ENCODE results near the gene MAGEF1.

MAGEF1 gene

DNA sequence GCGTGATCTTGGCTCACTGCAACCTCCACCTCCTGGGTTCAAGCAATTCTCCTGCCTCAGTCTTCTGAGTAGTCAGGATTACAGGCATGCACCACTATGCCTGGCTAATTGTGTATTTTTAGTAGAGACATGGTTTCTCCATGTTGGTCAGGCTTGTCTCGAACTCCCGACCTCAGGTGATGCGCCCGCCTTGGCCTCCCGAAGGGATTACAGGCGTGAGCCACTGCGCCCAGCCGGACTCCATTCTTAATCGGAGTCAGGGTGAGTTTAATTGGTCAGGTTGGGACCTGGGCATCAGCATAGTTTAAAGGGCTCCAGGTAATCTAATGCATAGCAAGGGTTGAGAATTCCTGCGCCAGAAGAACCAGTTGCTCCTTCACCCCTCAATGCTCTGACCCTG is 29.2 kb downstream of the MAGEF1 start:
- Histone ChIP-seq H3K4me1 (ENCODE audit: insufficient read depth, low read length) (peaks cover 14% of the 10 kb centered on the region; the same call in 1 of the 2 replicates), H3K9me3 (ENCODE audit: control insufficient read depth, insufficient read depth, low read length) (no peaks in the 10 kb centered on the region; the same call in 1 of the 2 replicates), H3K9ac (ENCODE audit: low read depth, low read length) (no peak overlapping the region), H3K36me3 (ENCODE audit: insufficient read depth, low read length) (no peaks in the 10 kb centered on the region)

DNA sequence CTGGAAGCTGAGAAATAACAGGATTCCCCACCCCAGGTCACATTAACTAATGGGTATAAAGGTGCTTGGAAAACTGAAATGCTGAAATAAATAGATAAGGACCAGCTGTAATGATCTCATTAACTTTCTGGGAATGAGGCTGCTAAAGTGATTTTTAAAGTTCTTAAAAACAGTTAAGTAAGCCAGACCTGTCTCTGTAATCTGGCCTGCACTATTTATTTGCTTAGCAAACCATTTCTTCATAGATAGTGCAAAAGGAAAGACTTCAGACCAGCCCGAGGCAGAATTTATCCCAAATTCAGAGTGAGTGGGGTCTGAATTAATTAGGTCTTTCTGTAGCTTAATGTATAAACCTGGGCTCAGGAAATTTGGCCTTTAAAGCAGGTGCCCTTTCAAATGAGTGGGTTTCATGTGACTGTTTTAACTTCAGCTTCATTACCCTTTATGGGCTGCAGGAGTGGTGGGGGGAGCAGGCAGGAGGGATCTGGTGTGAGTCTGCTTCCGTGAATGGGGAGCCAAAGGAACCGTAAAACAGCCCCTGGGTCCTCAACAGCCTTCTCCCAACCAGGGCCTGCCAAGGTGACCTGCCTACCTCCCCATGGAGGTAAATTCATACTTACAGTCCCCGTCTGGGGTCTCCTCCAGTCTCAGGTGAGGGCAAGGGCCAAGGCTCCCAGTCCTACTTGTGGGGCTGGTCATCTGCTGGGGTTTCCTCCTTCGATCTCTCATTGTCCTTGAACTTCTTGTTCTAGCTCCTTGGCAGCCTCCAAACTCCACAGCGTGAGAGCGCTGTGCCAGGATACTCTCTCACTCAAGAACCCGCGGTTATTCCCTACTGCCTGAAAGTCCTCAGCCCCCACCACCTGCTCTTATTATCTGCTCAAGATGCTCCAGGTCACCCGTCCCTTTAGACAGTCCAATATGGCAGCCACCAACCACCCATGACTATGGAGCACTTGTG is 31.2 kb downstream of the MAGEF1 start:
- no peak overlapping the region for H3K9ac ChIP-seq (ENCODE audit: low read depth, low read length)
- no peaks in the 10 kb centered on the region; the same call in 1 of the 2 replicates for H3K9me3 ChIP-seq (ENCODE audit: control insufficient read depth, insufficient read depth, low read length)
- H3K36me3 ChIP-seq (ENCODE audit: insufficient read depth, low read length) = no peaks in the 10 kb centered on the region
- H3K4me1 ChIP-seq (ENCODE audit: insufficient read depth, low read length) = peaks cover 14% of the 10 kb centered on the region; the same call in 1 of the 2 replicates

DNA sequence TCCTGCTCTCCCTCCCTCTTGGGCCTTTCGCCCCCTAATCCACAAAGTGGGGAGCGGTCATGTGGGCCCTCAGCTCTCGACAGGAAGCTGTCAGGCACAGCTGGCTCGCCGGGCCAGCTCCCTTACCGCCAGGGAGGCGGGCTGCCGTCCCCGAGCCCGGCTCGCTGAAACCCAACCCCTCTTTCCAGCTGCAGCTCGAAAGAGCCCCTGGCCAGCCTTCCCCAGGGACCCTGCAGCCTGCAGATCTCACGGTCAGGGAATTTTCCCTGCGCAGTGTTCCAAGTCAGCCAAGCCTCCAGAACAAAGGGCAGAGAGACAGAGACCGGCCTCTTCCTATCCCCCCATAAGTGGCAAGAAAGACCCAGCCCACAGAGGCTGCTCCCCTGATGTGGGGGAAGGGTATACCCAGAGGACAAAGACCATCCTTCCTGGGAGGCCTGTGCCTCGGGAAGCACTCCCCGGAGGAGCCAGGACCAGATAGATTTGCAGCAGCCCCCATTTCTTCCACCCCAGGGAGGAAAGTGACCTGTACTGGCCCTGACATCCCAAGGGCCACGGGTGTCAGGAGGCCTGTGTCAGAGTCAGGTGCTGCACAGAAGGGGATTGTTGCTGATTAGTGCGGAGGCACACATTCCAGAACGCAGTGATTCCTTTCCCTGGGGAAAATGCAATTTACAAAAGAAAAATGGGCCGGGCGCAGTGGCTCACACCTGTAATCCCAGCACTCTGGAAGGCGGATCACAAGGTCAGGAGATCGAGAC is 32.6 kb downstream of the MAGEF1 start:
- Histone ChIP-seq H3K9ac (ENCODE audit: low read depth, low read length) (no peak overlapping the region; the same call in 1 of the 2 replicates), H3K36me3 (ENCODE audit: insufficient read depth, low read length) (no peaks in the 10 kb centered on the region), H3K9me3 (ENCODE audit: control insufficient read depth, insufficient read depth, low read length) (no peaks in the 10 kb centered on the region; the same call in 1 of the 2 replicates), H3K4me1 (ENCODE audit: insufficient read depth, low read length) (peaks cover 9% of the 10 kb centered on the region; the same call in 1 of the 2 replicates)

DNA sequence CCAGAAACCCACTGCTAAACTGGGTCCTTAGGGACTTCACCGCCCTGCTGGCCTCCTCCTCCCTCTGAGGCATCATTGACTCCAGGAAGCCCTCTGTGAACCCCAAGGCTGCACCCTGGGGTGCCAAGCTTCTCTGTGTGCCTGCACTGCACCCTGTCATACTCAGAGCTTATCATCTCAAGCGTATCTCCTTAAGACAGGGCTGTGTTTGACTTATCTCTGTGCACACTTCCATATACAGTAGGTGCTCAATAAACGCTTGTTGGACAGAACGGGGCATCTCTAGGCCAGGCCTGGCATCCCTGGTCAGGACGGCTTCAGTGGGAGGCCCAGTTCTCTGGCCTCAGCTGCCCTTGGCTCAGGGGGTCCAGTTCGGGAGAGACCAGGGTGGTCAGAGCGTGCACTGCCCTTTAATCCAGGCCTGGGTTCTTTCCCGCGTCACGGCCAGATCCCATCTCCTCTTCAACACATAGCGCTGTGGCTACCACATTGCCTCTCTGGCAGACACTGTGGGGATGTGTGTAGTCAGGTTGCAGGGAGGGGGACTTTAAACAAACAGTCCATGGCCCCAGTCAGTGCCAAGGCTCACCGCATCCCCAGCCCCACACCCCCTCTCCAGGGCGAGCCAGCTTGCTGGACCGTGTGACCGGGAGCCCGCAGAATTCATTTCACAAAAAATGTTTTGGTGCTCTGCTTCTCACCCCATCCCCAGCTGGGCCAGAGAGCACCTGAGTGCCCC is 33.4 kb downstream of the MAGEF1 start:
- Histone ChIP-seq H3K4me1 (ENCODE audit: insufficient read depth, low read length) (peaks cover 9% of the 10 kb centered on the region; the same call in 1 of the 2 replicates), H3K9ac (ENCODE audit: low read depth, low read length) (no peak overlapping the region)

DNA sequence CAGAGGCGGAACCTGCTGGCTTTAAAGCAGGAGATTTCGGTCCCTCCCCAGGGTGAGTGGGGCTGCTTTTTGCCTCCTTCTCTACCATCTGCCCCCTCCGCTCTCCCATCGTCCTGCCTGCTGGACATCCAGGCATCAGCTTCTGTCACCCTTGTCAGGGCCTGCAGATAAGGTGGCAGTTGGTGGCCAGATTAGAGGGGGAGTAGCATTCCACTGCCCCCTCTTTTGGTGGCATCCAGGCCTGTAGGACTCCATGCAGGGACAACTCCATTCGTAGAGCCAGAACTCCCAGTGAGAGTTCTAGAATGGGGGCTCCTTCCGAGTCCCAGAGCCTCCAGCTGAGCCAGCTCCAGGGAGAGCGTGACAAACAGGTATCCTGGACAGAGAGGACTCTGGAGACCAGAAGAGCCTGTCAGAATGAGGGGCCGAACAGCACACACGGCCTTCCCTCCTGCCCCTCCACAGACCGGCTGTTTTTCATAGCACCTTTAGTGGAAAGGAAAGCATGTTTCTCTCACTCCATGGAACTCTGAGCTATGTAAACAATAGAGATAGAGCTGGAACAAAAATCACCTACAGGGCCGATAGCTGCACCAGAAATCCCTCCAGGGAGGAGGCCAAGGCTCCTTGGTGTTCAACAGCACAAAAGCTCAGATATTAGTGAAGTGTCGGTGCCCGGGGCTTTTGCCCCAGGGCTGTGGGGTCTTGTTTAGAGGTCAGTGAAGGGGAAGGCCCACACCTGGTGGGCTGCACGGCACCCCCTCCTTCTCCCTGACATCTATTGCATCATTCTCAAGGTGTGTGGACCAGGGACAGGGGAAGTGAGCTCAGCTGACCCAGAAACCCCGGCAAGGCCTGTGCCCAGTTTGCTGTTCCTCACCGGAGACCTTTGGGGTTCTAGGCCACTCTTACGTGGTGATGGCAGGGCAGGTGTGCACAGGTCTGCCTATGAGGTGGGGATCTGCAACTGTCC is 34.2 kb downstream of the MAGEF1 start:
- Histone ChIP-seq H3K4me1 (ENCODE audit: insufficient read depth, low read length) (peaks cover 9% of the 10 kb centered on the region; the same call in 1 of the 2 replicates), H3K9ac (ENCODE audit: low read depth, low read length) (no peak overlapping the region), H3K36me3 (ENCODE audit: insufficient read depth, low read length) (no peaks in the 10 kb centered on the region), H3K9me3 (ENCODE audit: control insufficient read depth, insufficient read depth, low read length) (no peaks in the 10 kb centered on the region)

More for the DNA sequence above, 33.4 kb downstream of the MAGEF1 start:
- H3K9me3 ChIP-seq (ENCODE audit: control insufficient read depth, insufficient read depth, low read length) = no peaks in the 10 kb centered on the region
- H3K36me3 ChIP-seq (ENCODE audit: insufficient read depth, low read length) = no peaks in the 10 kb centered on the region

DNA sequence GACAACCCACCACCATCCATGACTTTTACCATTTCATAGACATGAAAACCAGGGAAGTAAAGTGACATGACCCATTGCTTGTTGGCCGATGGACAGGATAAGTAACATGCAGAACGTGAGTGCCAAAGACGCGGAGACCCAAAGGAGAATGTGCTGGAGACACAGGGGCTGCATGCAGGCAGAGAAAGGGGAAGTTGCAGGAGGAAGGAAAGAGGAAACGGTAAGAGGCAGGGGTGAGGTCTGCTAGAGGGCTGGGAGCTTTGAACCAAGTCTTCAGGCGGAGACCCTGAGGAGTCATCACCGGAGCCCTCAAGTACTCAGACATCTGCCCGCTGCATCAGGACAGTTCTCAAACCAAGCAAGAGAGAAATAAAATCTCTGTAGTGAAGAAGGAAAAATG is 34.9 kb downstream of the MAGEF1 start:
- Histone ChIP-seq H3K4me1 (ENCODE audit: insufficient read depth, low read length) (peaks cover 9% of the 10 kb centered on the region; the same call in 1 of the 2 replicates), H3K36me3 (ENCODE audit: insufficient read depth, low read length) (no peaks in the 10 kb centered on the region), H3K9ac (ENCODE audit: low read depth, low read length) (no peak overlapping the region), H3K9me3 (ENCODE audit: control insufficient read depth, insufficient read depth, low read length) (no peaks in the 10 kb centered on the region)

DNA sequence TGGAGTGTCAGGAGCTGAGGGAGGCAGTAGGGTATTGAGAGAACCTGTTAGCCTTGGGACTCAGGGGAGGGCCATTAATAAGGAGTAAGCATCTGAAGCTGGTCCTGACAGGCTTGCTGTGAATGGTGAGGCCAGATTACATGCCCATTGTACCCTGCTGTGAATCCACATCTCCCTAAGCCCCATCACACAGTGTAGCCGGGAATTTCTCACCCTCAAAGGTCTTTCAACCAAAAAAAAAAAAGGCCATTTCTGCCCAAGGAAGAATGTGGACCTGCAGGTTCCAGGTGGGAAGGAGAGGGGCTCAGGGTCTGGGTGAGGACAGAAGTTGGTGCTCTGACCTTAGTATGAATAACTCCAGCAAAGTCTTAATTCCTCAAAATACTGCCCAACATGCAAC is 37.2 kb downstream of the MAGEF1 start:
- H3K9ac ChIP-seq (ENCODE audit: low read depth, low read length) = no peak overlapping the region
- no peaks in the 10 kb centered on the region for H3K36me3 ChIP-seq (ENCODE audit: insufficient read depth, low read length)
- H3K4me1 ChIP-seq (ENCODE audit: insufficient read depth, low read length) = peaks cover 9% of the 10 kb centered on the region; the same call in 1 of the 2 replicates
- H3K9me3 ChIP-seq (ENCODE audit: control insufficient read depth, insufficient read depth, low read length) = no peaks in the 10 kb centered on the region

DNA sequence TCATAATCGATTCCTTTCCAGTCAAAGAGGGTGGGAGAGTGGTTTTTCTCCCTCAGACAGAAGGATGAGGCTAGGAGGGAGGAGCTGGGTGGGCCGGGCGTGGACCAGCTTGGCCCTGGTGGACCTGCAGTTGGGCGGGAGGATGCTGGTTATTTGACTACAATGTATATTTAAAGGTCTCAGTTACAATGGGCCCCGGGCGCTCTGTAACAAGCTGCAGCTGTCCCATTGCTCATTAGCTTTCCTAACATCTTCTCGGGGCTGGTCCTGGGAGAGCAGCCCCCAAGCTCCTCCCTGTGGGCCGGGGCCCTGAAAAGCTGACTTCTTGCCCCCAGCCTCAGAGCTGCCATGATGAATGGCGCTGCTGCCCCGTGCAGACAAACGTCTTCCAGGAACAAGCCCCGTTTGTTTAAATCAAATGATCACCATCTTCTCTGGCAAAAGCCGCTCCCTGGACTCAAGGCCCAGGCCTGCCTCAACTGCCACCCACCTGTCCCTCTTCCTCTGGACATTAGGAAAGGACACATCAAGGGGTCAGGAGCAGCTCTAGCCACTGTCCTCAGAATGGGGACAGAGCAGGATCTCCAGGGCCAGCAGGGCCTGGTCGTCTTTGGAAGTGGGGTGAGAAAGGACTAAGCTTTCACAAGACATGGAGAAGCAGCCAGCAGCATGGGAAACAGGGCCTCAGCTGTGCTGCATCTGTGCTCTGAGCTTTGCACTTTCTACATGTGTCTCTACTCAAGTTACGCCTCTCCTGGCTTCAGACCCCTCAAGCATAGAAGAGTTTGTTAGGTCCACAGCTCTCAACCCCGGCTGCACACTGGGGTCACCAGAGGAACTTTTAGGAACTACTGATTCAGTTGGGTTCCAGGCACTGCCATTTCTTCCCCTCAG is 38.6 kb downstream of the MAGEF1 start:
- Histone ChIP-seq H3K9ac (ENCODE audit: low read depth, low read length) (no peak overlapping the region), H3K36me3 (ENCODE audit: insufficient read depth, low read length) (no peaks in the 10 kb centered on the region), H3K4me1 (ENCODE audit: insufficient read depth, low read length) (peaks cover 9% of the 10 kb centered on the region; the same call in 1 of the 2 replicates), H3K9me3 (ENCODE audit: control insufficient read depth, insufficient read depth, low read length) (no peaks in the 10 kb centered on the region)

DNA sequence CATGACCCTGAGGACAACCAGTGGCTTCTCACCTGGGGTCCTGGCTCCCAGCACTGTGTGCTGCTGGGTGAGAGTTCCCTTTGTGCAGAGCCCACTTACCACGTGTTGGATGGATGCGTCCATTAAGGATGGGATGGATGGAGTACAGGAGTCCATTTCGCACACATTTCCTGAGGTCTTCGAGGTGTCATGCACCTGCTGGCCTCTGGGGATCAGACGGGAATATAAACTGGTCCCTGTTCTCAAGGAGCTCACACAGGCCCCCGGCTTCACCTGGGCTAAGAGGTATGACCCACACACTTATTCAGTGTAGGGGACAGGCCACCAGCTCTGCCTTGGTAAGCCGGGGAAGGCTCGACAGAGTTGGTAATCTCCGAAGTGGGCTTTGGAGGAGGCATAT is 39.5 kb downstream of the MAGEF1 start:
- no peak overlapping the region for H3K9ac ChIP-seq (ENCODE audit: low read depth, low read length)
- H3K36me3 ChIP-seq (ENCODE audit: insufficient read depth, low read length) = no peaks in the 10 kb centered on the region
- no peaks in the 10 kb centered on the region for H3K9me3 ChIP-seq (ENCODE audit: control insufficient read depth, insufficient read depth, low read length)
- 0 out of 2 replicates have a peak, but pooled peaks cover 2% of the 10 kb centered on the region for H3K4me1 ChIP-seq (ENCODE audit: insufficient read depth, low read length)

DNA sequence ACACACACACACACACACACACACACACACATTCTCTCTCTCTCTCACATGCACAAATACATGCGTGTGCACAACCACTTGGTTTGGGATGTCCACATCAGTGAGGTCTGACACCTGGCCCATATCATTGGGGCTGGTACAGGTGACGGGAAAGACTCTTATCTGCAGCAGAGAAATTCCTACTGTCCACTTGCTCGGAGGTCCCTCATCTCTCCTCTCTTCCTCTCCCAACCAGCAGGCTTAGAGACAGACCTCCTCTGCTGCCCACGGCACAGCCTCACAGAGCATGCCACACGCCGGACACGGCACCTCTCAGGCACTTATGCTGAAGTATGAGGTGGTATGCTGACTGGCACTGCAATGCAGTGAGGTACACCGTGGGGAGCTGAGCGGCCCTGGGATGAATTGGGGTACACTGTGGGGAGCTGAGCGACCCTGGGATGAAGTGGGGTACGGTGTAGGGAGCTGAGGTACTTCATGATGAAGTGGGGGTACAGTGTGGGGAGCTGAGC is 41.7 kb downstream of the MAGEF1 start:
- H3K4me1 ChIP-seq (ENCODE audit: insufficient read depth, low read length) = no peaks in the 10 kb centered on the region
- H3K9me3 ChIP-seq (ENCODE audit: control insufficient read depth, insufficient read depth, low read length) = no peaks in the 10 kb centered on the region
- H3K36me3 ChIP-seq (ENCODE audit: insufficient read depth, low read length) = no peaks in the 10 kb centered on the region
- no peak overlapping the region for H3K9ac ChIP-seq (ENCODE audit: low read depth, low read length)

DNA sequence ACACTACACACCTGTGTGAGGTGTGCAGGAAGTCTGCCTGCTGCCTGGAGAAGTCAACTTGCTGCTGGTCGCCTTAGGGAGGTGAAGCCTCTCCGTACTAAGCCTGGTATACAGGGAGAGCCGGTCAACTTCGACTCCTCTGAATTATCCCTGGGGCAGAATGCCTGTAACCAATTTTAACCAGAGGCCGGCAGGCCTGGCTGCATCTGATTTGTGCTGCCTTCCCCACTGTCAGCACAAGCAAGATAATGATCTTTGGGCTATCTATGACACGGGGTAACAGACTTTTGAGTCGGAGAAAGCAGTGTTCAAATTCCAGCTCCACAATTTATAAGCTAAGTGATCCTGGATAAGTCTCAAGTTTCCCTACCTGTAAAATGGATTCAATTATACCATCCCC is 42.3 kb downstream of the MAGEF1 start:
- Histone ChIP-seq H3K9ac (ENCODE audit: low read depth, low read length) (no peak overlapping the region), H3K9me3 (ENCODE audit: control insufficient read depth, insufficient read depth, low read length) (no peaks in the 10 kb centered on the region), H3K4me1 (ENCODE audit: insufficient read depth, low read length) (no peaks in the 10 kb centered on the region), H3K36me3 (ENCODE audit: insufficient read depth, low read length) (no peaks in the 10 kb centered on the region)

DNA sequence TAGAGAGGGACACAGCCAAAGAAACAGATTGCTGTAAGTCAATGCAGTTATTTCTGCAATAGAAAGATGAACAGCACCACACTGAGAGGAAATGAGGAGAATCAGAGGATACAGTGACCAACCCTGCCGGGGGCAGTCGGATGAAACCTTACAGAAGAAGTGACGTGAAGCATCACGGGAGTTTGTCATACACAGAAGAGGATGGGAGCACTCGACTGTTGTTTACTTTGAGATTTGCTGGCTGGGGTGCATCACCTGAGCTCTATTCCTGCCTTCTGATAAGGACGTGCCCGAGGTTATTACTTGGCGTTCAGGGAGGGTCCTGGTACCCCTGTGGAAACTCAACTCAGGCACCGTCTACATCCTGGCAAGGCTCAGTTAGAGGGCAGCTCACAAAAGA is 45.4 kb downstream of the MAGEF1 start:
- Histone ChIP-seq H3K9ac (ENCODE audit: low read depth, low read length) (no peak overlapping the region), H3K4me1 (ENCODE audit: insufficient read depth, low read length) (peaks cover 4% of the 10 kb centered on the region; the same call in 1 of the 2 replicates), H3K9me3 (ENCODE audit: control insufficient read depth, insufficient read depth, low read length) (no peaks in the 10 kb centered on the region), H3K36me3 (ENCODE audit: insufficient read depth, low read length) (no peaks in the 10 kb centered on the region)
